Measurements from ENCODE around the gene FAM3B.

Gene FAM3B

GRCh38 chr21:41367945-41368734 is 51.5 kb downstream of the FAM3B start:
- peak; percentile 84 for DNase-seq (ENCODE audit: low spot score)
- in situ Hi-C loops (cut with MboI; ENCODE audit: low sequenced_read_pairs, unreplicated experiment) = no loop called here
- TF ChIP-seq CTCF (IDR thresholded peaks at IDR 0.05; ENCODE audit: borderline replicate concordance, control extremely low read depth, extremely low read depth, insufficient read depth, missing control alignments) = no peak

- DNase-seq (ENCODE audit: low spot score) = no peak
- no peak for TF ChIP-seq CTCF (IDR thresholded peaks at IDR 0.05; ENCODE audit: borderline replicate concordance, control extremely low read depth, extremely low read depth, insufficient read depth, missing control alignments)
- in situ Hi-C loops (cut with MboI; ENCODE audit: low sequenced_read_pairs, unreplicated experiment) = no loop called here
Measured at GRCh38 chr21:41368735-41369104, 52.1 kb downstream of the FAM3B start.

GRCh38 chr21:41369105-41369919 is 52.7 kb downstream of the FAM3B start:
- TF ChIP-seq CTCF (IDR thresholded peaks at IDR 0.05; ENCODE audit: borderline replicate concordance, control extremely low read depth, extremely low read depth, insufficient read depth, missing control alignments) = peak; percentile 39
- in situ Hi-C loops (cut with MboI; ENCODE audit: low sequenced_read_pairs, unreplicated experiment) = no loop called here
- DNase-seq (ENCODE audit: low spot score) = peak; percentile 78

GRCh38 chr21:41369920-41370839 is 53.6 kb downstream of the FAM3B start:
- in situ Hi-C loops (cut with MboI; ENCODE audit: low sequenced_read_pairs, unreplicated experiment) = no loop called here
- TF ChIP-seq CTCF (IDR thresholded peaks at IDR 0.05; ENCODE audit: borderline replicate concordance, control extremely low read depth, extremely low read depth, insufficient read depth, missing control alignments) = no peak
- peak; percentile 74 for DNase-seq (ENCODE audit: low spot score)

GRCh38 chr21:41370840-41371684 is 54.5 kb downstream of the FAM3B start:
- TF ChIP-seq CTCF (IDR thresholded peaks at IDR 0.05; ENCODE audit: borderline replicate concordance, control extremely low read depth, extremely low read depth, insufficient read depth, missing control alignments) = no peak
- in situ Hi-C loops (cut with MboI; ENCODE audit: low sequenced_read_pairs, unreplicated experiment) = no loop called here
- DNase-seq (ENCODE audit: low spot score) = no peak
